Esophagus (tissue), 2 donors: ENCODE measurements around the gene PTCD1. TPM values are rescaled to one million over a fixed set of nuclear protein-coding genes. Genes with fewer than 3 reads are reported as not detected.
A peak's percentile ranks its signal among the peaks of the same experiment; 100 is the strongest.
"Not testable (repeated sequence)": the region's sequence is repeated elsewhere in the genome, so short reads cannot be mapped to it uniquely, and the experiment has no call there.

Experiments
- H3K27ac ChIP-seq, 2 donors: one replicate each; pipeline ENCODE4 v1.5.1; 2013; ENCODE audit warnings: low read depth in 2 of 2, mild to moderate bottlenecking in 2 of 2, inconsistent platforms in 1 of 2, low read length in 1 of 2, moderate library complexity in 1 of 2
- H3K27me3 ChIP-seq, 2 donors: one replicate each; pipeline ENCODE4 v1.6.1; 2013; ENCODE audit warnings: low read length in 2 of 2, control low read depth in 1 of 2, mild to moderate bottlenecking in 1 of 2; ENCODE audit not compliant: insufficient read depth in 2 of 2, control insufficient read depth in 1 of 2
- H3K36me3 ChIP-seq, 2 donors: one replicate each; pipeline ENCODE4 v1.6.1; 2013; ENCODE audit warnings: low read length in 1 of 2; ENCODE audit not compliant: control insufficient read depth in 2 of 2, insufficient read depth in 2 of 2
- H3K4me1 ChIP-seq, 2 donors: one replicate each; pipeline ENCODE4 v1.6.1; 2013; ENCODE audit warnings: low read length in 1 of 2; ENCODE audit not compliant: control insufficient read depth in 2 of 2, insufficient read depth in 2 of 2
- H3K4me3 ChIP-seq, 2 donors: one replicate each; pipeline ENCODE4 v1.5.1; 2013; ENCODE audit warnings: low read length in 2 of 2, mild to moderate bottlenecking in 2 of 2, low read depth in 1 of 2, moderate library complexity in 1 of 2
- H3K9me3 ChIP-seq, 2 donors: one replicate each; pipeline ENCODE4 v1.6.1; 2013; ENCODE audit warnings: mild to moderate bottlenecking in 2 of 2, low read depth in 1 of 2, low read length in 1 of 2, moderate library complexity in 1 of 2; ENCODE audit not compliant: control insufficient read depth in 2 of 2, insufficient read depth in 1 of 2
- WGBS, 2 donors: extraction: QIAGEN DNeasy Blood & Tissue Kit; methylation state at CpG; one replicate each; pipeline ENCODE4 v1.1.7; 2013; 5-methylcytosine and 5-hydroxymethylcytosine counted together
- polyA plus RNA-seq, 2 donors: library from polyadenylated mRNA; stranded (reverse); fragments of 200-250 nt; gene quantifications; one replicate each; pipeline ENCODE4 v1.2.3, GENCODE V29; 2013
- donor health status: healthy with polysubstance abuse.
- donor health status: Bipolar disorder and iron deficiency.

Gene PTCD1
- polyA plus RNA-seq, 2 donors: 3.2 to 3.6 TPM

DNA sequence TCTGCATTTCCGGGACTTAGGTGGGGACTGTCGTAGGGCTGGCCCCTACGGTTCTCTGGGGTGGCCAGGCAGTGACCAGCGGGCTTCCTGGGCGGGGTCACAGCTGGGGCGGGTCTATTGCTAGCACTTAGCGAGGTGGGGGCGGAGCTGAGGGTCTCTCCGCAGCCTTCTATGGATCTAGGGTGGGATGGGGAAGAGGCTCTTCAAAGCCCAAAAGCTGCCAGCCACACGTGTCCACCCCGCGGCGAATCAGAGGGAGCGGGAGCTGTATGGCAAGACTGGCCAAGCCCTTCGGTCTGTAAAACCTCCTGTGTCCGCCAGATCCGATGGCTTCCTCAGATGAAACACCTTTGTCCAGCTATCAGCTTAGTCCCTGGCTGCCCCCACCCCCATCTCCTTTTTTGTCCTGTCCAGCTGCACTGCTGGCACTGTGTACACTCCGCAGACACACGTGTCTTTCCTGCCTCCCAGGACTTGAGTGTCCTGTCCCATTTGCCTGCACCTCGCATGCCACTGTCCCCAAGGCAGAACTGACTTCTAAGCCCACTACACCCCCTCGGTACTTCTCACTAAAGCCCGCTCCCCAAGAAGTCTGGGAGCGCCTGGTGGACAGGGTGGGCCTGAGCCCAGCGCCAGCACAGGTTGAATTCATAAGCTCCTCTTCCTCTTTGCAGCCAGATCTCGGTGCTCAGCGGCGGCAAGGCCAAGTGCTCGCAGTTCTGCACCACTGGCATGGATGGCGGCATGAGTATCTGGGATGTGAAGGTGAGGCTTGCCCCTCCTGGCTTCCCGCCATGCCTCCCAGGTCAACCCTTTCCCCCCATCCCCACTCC is 45.0 kb downstream of the PTCD1 start:
- Histone ChIP-seq H3K4me3 (peak overlapping the region; percentile 60 to 64), H3K27me3 (no peaks in the 10 kb centered on the region), H3K9me3 (no peaks in the 10 kb centered on the region), H3K27ac (peak overlapping the region; percentile 85 to 87), H3K36me3 (peaks cover 11 to 39% of the 10 kb centered on the region in 2 donors), H3K4me1 (peaks cover 2 to 7% of the 10 kb centered on the region in 2 donors)
- WGBS, 2 donors: 43% methylated on average over 30 of the region's 30 CpGs

DNA sequence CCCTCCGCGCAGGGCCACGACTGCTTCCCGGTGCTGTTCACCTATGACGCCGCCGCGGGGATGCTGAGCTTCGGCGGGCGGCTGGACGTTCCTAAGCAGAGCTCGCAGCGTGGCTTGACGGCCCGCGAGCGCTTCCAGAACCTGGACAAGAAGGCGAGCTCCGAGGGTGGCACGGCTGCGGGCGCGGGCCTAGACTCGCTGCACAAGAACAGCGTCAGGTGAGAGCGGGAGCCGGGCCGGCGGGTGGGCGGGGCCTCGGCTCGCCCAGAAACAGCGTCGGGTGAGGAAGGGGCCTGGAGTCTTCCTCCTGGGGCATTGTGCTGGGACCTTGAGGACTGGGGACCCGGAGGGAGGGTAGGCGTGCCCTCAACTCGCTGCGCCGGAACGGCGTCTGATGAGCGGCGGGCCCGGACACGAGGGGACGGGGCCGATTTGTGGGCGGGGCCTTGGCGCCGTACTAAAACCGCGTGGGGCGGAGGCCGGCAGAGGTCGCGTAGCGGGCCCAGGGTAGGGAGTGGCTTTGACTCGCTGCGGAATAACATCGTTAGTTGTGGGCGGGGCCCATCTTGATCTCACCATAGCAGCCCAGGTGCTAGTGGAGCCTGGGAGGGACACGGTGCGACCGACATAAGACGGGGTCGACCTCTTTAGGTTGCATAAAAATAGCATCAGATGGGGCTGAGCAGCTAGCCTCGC is 45.8 kb downstream of the PTCD1 start:
- peaks cover 2 to 7% of the 10 kb centered on the region in 2 donors for H3K4me1 ChIP-seq
- 2 to 6% methylated on average over 68 of the region's 68 CpGs for WGBS, 2 donors
- H3K36me3 ChIP-seq: peaks cover 11 to 40% of the 10 kb centered on the region in 2 donors
- no peaks in the 10 kb centered on the region for H3K9me3 ChIP-seq
- peak overlapping the region; percentile 60 to 64 for H3K4me3 ChIP-seq
- no peaks in the 10 kb centered on the region for H3K27me3 ChIP-seq
- H3K27ac ChIP-seq: peak overlapping the region; percentile 85 to 87

DNA sequence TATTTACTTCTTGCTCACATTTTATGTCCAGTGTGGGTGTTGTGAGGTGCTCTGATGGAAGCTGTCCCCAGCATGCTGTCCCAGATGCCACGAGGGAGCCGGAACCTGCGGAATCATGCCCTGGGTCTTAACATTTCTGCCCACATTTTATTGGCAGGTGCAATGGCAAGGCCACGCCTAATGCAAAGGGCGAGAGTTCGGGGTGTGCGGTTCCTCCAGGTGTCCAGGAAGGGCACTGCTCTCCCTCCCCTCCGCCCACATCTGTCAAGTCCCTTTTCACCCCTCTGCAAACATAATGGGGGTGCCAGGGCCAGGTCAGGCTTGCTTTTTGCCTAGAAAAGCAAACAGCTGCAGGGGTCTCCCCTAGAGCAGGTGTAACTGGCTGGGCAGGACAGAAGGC is 46.6 kb downstream of the PTCD1 start:
- H3K9me3 ChIP-seq: no peaks in the 10 kb centered on the region
- peak overlapping the region in 1 of 2 donors; percentile 64 for H3K4me3 ChIP-seq
- H3K4me1 ChIP-seq: peaks cover 2 to 6% of the 10 kb centered on the region in 2 donors
- peaks cover 9 to 36% of the 10 kb centered on the region in 2 donors for H3K36me3 ChIP-seq
- 49 to 57% methylated on average over 8 of the region's 8 CpGs for WGBS, 2 donors
- no peaks in the 10 kb centered on the region for H3K27me3 ChIP-seq
- peak overlapping the region; percentile 85 to 87 for H3K27ac ChIP-seq

DNA sequence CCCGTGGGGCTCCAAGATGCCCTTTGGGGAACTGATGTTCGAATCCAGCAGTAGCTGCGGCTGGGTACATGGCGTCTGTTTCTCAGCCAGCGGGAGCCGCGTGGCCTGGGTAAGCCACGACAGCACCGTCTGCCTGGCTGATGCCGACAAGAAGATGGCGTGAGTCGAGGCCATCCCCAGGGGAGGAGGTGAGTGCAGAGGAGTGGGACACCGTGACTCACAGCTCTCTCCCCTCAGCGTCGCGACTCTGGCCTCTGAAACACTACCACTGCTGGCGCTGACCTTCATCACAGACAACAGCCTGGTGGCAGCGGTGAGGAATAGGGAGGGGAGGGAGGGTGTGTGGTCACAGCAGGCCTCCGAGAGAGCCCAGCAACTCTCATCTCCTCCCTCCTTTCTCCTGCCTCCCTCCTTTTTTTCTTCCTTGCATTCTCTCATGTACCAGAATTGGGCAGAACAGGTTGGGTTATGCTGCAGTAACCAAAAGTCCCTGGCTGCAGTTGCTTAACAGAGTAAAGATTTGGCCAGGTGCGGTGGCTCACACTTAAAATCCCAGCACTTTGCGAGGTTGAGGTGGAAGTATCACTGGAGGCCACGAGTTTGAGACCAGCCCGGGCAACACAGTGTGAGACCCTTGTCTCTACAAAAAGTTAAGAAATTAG is 47.5 kb downstream of the PTCD1 start:
- peaks cover 5 to 36% of the 10 kb centered on the region in 2 donors for H3K36me3 ChIP-seq
- peaks cover 2 to 6% of the 10 kb centered on the region in 2 donors for H3K4me1 ChIP-seq
- H3K27ac ChIP-seq: no peak overlapping the region
- no peaks in the 10 kb centered on the region for H3K27me3 ChIP-seq
- no peak overlapping the region for H3K4me3 ChIP-seq
- WGBS, 2 donors: 94 to 95% methylated on average over 20 to 23 of the region's 23 CpGs
- no peaks in the 10 kb centered on the region for H3K9me3 ChIP-seq

DNA sequence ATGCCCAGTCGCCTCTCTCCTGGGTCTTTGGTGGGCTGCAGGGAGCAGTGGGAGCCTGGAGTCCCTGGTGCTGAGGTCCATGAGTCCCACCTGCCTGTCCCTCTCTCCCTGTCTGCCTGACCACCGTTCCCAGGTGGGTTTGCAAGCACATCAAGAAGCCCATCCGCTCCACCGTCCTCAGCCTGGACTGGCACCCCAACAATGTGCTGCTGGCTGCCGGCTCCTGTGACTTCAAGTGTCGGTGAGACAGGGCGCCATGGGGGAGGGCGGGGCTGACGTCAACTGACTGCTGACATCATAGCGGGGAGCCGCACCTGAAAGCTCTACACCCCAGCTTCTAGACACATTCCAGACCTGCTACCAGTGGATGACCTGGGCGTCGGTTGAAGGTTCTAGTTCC is 48.8 kb downstream of the PTCD1 start:
- peaks cover 5 to 30% of the 10 kb centered on the region in 2 donors for H3K36me3 ChIP-seq
- peaks cover 2 to 6% of the 10 kb centered on the region in 2 donors for H3K4me1 ChIP-seq

DNA sequence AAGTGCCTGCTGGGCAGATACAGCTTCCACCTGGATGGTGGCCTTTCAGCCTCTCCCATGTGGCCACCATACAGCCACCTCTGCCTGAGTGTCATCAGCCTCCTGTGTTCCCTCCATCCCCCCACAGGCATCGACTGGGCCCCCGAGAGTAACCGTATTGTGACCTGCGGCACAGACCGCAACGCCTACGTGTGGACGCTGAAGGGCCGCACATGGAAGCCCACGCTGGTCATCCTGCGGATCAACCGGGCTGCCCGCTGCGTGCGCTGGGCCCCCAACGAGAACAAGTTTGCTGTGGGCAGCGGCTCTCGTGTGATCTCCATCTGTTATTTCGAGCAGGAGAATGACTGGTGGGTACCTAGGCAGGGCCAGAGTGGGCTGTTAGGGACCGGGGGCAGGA is 50.7 kb downstream of the PTCD1 start:
- Histone ChIP-seq H3K4me3 (no peak overlapping the region), H3K27me3 (no peaks in the 10 kb centered on the region), H3K36me3 (peaks cover 5 to 22% of the 10 kb centered on the region in 2 donors), H3K27ac (no peak overlapping the region), H3K9me3 (no peaks in the 10 kb centered on the region), H3K4me1 (peaks cover 0 to 6% of the 10 kb centered on the region in 2 donors)
- WGBS, 2 donors: 95 to 96% methylated on average over 20 of the region's 20 CpGs

More for the DNA sequence above, 48.8 kb downstream of the PTCD1 start:
- no peaks in the 10 kb centered on the region for H3K27me3 ChIP-seq
- no peaks in the 10 kb centered on the region for H3K9me3 ChIP-seq
- no peak overlapping the region for H3K27ac ChIP-seq
- 87 to 91% methylated on average over 13 of the region's 13 CpGs for WGBS, 2 donors
- no peak overlapping the region for H3K4me3 ChIP-seq

DNA sequence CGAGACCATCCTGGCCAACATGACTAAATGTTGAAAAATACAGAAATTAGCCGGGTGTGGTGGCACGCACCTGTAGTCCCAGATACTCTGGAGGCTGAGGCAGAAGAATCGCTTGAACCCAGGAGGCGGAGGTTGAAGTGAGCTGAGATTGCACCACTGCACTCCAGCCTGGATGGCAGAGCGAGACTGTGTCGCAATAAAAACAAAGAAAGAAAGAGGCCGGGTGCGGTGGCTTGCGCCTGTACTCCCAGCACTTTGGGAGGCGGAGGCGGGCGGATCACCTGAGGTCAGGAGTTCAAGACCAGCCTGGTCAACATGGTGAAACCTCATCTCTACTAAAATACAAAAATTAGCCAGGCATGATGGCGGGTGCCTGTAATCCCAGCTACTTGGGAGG is 51.4 kb downstream of the PTCD1 start:
- H3K36me3 ChIP-seq: peaks cover 5 to 22% of the 10 kb centered on the region in 2 donors
- H3K9me3 ChIP-seq, H3K27ac ChIP-seq, H3K27me3 ChIP-seq, H3K4me3 ChIP-seq, H3K4me1 ChIP-seq: not testable (repeated sequence)
- 94 to 95% methylated on average over 14 of the region's 14 CpGs for WGBS, 2 donors

DNA sequence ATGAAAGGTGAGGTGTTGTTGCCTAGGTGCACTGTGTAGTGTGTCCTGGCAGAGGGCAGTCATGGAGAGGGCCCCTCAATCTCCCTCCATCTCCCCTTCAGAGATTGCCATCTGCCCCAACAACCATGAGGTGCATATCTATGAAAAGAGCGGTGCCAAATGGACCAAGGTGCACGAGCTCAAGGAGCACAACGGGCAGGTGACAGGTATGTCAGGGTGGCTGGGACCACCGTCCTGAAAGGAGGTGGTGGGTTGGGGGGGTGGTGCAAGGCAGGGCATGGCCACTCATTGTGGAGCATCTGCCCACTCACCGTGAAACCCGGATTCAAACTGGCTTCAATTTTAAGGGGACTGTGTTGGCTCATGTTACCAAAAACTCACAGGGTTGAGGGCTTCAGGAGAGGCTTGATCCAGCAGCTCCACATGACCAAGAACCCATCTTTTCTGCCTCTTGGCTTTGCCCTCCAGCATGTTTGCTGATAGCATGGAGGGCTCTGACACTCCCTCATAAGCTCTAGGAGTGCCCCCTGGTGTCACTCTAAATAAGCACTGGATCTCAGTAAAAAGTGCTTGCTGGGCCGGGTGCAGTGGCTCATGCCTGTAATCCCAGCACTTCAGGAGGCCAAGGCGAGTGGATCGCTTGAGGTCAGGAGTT is 51.9 kb downstream of the PTCD1 start:
- WGBS, 2 donors: 87 to 93% methylated on average over 9 of the region's 9 CpGs
- Histone ChIP-seq H3K36me3 (peaks cover 5 to 22% of the 10 kb centered on the region in 2 donors), H3K4me1 (no peaks in the 10 kb centered on the region), H3K27ac (no peak overlapping the region), H3K27me3 (no peaks in the 10 kb centered on the region), H3K9me3 (no peaks in the 10 kb centered on the region), H3K4me3 (no peak overlapping the region)

DNA sequence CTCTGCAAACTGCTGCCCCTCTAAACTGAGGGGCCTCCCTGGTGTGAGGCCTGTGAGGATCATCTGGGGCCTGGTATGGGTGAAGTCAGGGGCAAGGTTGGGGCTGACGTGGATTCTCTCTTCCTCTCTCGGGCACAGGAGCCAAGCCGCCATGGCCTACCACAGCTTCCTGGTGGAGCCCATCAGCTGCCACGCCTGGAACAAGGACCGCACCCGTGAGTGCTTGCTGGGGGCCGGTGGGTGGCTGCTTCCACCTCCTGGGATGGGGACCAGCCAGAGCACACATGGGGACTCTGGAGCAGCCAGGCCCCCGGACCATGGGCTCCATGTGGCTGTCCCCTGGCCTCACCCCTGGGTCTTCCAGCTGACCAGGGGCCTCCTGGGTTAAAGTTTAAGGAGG is 53.0 kb downstream of the PTCD1 start:
- H3K36me3 ChIP-seq: peaks cover 5 to 13% of the 10 kb centered on the region in 2 donors
- WGBS, 2 donors: 72 to 82% methylated on average over 7 to 8 of the region's 8 CpGs
- H3K9me3 ChIP-seq: no peaks in the 10 kb centered on the region

More for the DNA sequence above, 53.0 kb downstream of the PTCD1 start:
- H3K27ac ChIP-seq: no peak overlapping the region
- peaks cover 4 to 5% of the 10 kb centered on the region in 2 donors for H3K4me1 ChIP-seq
- no peak overlapping the region for H3K4me3 ChIP-seq
- no peaks in the 10 kb centered on the region for H3K27me3 ChIP-seq
